Measurements from ENCODE around the gene IPO7.

DNA sequence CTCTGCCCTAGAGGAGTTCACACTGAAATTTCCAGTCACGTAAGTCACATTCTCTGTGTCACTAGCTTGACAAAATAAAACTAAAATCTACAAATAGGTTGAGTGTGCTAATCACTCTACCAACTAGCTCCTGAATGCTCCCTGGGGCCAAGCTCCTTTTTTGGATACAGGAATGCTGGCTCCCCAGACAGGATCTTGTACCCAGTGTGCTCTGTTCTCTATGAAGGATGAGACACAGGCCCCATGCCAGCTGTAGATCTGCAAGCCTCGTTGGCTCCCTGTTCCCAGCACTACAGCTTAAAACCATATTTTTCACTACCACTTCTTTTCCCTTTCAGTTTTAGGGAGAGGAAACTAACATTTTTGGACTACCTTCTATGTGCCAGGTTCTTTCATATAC lies 3.7 kb upstream of the IPO7 start:
- TF ChIP-seq, protein P1, sequence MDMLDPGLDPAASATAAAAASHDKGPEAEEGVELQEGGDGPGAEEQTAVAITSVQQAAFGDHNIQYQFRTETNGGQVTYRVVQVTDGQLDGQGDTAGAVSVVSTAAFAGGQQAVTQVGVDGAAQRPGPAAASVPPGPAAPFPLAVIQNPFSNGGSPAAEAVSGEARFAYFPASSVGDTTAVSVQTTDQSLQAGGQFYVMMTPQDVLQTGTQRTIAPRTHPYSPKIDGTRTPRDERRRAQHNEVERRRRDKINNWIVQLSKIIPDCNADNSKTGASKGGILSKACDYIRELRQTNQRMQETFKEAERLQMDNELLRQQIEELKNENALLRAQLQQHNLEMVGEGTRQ (CRISPR knock-in tag; IDR thresholded peaks at IDR 0.05) = no peak
- no peak for TF ChIP-seq TP53 (CRISPR knock-in tag; IDR thresholded peaks at IDR 0.05)
- no peak for TF ChIP-seq ETV6 (CRISPR knock-in tag; IDR thresholded peaks at IDR 0.05)
- TF ChIP-seq, protein P2, sequence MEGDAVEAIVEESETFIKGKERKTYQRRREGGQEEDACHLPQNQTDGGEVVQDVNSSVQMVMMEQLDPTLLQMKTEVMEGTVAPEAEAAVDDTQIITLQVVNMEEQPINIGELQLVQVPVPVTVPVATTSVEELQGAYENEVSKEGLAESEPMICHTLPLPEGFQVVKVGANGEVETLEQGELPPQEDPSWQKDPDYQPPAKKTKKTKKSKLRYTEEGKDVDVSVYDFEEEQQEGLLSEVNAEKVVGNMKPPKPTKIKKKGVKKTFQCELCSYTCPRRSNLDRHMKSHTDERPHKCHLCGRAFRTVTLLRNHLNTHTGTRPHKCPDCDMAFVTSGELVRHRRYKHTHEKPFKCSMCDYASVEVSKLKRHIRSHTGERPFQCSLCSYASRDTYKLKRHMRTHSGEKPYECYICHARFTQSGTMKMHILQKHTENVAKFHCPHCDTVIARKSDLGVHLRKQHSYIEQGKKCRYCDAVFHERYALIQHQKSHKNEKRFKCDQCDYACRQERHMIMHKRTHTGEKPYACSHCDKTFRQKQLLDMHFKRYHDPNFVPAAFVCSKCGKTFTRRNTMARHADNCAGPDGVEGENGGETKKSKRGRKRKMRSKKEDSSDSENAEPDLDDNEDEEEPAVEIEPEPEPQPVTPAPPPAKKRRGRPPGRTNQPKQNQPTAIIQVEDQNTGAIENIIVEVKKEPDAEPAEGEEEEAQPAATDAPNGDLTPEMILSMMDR (IDR thresholded peaks at IDR 0.05) = no peak
- TF ChIP-seq CREB1 (CRISPR knock-in tag; IDR thresholded peaks at IDR 0.05) = no peak
- no peak for TF ChIP-seq TEAD4 (CRISPR knock-in tag; IDR thresholded peaks at IDR 0.05)
- TF ChIP-seq FOXK1 (CRISPR knock-in tag; IDR thresholded peaks at IDR 0.05) = no peak
- no peak for TF ChIP-seq NFE2L1 (CRISPR knock-in tag; IDR thresholded peaks at IDR 0.05)
- TF ChIP-seq ZNF317 (CRISPR knock-in tag; IDR thresholded peaks at IDR 0.05; ENCODE audit: borderline replicate concordance, low read depth) = no peak
- TF ChIP-seq, protein P3, sequence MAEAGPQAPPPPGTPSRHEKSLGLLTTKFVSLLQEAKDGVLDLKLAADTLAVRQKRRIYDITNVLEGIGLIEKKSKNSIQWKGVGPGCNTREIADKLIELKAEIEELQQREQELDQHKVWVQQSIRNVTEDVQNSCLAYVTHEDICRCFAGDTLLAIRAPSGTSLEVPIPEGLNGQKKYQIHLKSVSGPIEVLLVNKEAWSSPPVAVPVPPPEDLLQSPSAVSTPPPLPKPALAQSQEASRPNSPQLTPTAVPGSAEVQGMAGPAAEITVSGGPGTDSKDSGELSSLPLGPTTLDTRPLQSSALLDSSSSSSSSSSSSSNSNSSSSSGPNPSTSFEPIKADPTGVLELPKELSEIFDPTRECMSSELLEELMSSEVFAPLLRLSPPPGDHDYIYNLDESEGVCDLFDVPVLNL (CRISPR knock-in tag; IDR thresholded peaks at IDR 0.05; ENCODE audit: borderline replicate concordance, low read depth) = no peak
- no peak for TF ChIP-seq IRF2 (CRISPR knock-in tag; IDR thresholded peaks at IDR 0.05; ENCODE audit: borderline replicate concordance, low read depth)
- no peak for TF ChIP-seq MXD4 (CRISPR knock-in tag; IDR thresholded peaks at IDR 0.05; ENCODE audit: borderline replicate concordance)
